ENCODE measurements around the gene POLD1.
"Not testable (repeated sequence)": the region's sequence is repeated elsewhere in the genome, so short reads cannot be mapped to it uniquely, and the experiment has no call there.

The POLD1 gene

GRCh38 chr19:50383852-50384684 is at the start of gene POLD1:
Gene POLD1, plus strand, starts transcription at chr19:50384347. Its CDS starts 14,505 bp downstream, at chr19:50398852.
- peak; percentile 99 for DNase-seq

GRCh38 chr19:50334741-50335421 is 49.3 kb upstream of the POLD1 start:
- DNase-seq = no peak

- not testable (repeated sequence) for DNase-seq
Observed at GRCh38 chr19:50337031-50337430, 47.1 kb upstream of the POLD1 start.

- DNase-seq = no peak
Observed at GRCh38 chr19:50340331-50340730, 43.8 kb upstream of the POLD1 start.

GRCh38 chr19:50341091-50341564 is 43.0 kb upstream of the POLD1 start:
- no peak for DNase-seq

GRCh38 chr19:50344661-50345318 is 39.4 kb upstream of the POLD1 start:
- no peak for DNase-seq

- not testable (repeated sequence) for DNase-seq
Observed at GRCh38 chr19:50347089-50347581, 37.0 kb upstream of the POLD1 start.

GRCh38 chr19:50349277-50350057 is 34.7 kb upstream of the POLD1 start:
- DNase-seq = no peak

- no peak for DNase-seq
Observed at GRCh38 chr19:50352242-50352641, 31.9 kb upstream of the POLD1 start.

- DNase-seq = not testable (repeated sequence)
Observed at GRCh38 chr19:50353487-50353880, 30.7 kb upstream of the POLD1 start.

GRCh38 chr19:50356691-50357177 is 27.4 kb upstream of the POLD1 start:
- DNase-seq = no peak

GRCh38 chr19:50357178-50358100 is 26.7 kb upstream of the POLD1 start:
- peak; percentile 66 for DNase-seq

GRCh38 chr19:50358483-50359327 is 25.4 kb upstream of the POLD1 start:
- peak; percentile 60 for DNase-seq

GRCh38 chr19:50359328-50359818 is 24.8 kb upstream of the POLD1 start:
- DNase-seq = no peak

- DNase-seq = no peak
Observed at GRCh38 chr19:50361290-50362029, 22.7 kb upstream of the POLD1 start.

- no peak for DNase-seq
Observed at GRCh38 chr19:50362030-50362412, 22.1 kb upstream of the POLD1 start.

- DNase-seq = no peak
Observed at GRCh38 chr19:50362656-50363424, 21.3 kb upstream of the POLD1 start.
